ENCODE measurements around the gene SUMF2. TPM values are rescaled to one million over a fixed set of nuclear protein-coding genes. Genes with fewer than 3 reads are reported as not detected.
"Not testable (repeated sequence)": the region's sequence is repeated elsewhere in the genome, so short reads cannot be mapped to it uniquely, and the experiment has no call there.

Gene SUMF2
- total and polyA plus RNA-seq, 4 donors, result 92.1 to 147 (median 128) TPM

- TF ChIP-seq CTCF (IDR thresholded peaks at IDR 0.05; ENCODE audit: control extremely low read depth, extremely low read depth), result no peak
- no peak for DNase-seq
- no peaks in the 10 kb centered on the region for H3K4me1 ChIP-seq (ENCODE audit: control insufficient read depth in 5 of 5, insufficient read depth in 5 of 5, low read length in 5 of 5)
- H3K9ac ChIP-seq (ENCODE audit: insufficient read depth in 1 of 2, low read length in 2 of 2), result no peak overlapping the region
- WGBS, 2 donors, result 52 to 96% methylated on average over 1 to 2 of the region's 2 CpGs
- no peaks in the 10 kb centered on the region for H3K9me3 ChIP-seq (ENCODE audit: control insufficient read depth in 4 of 4, insufficient read depth in 3 of 4, low read length in 3 of 4)
- no peak for ATAC-seq (ENCODE audit: insufficient read depth, low FRiP score)
- no peak overlapping the region for H3K27ac ChIP-seq (ENCODE audit: low read depth in 1 of 2, low read length in 1 of 2)
- H3K4me3 ChIP-seq, result no peak overlapping the region
- H3K36me3 ChIP-seq (ENCODE audit: control insufficient read depth in 4 of 4, insufficient read depth in 4 of 4, low read length in 4 of 4), result peaks cover 0 to 6% (median 1%) of the 10 kb centered on the region in 4 donors
- no peaks in the 10 kb centered on the region for H3K27me3 ChIP-seq (ENCODE audit: control insufficient read depth in 3 of 3, insufficient read depth in 3 of 3, low read length in 2 of 3)
Measured at GRCh38 chr7:56026538-56026937, 37.5 kb upstream of the SUMF2 start.

GRCh38 chr7:56028942-56029630 lies 35.0 kb upstream of the SUMF2 start:
- H3K4me3 ChIP-seq, result no peak overlapping the region
- no peaks in the 10 kb centered on the region for H3K9me3 ChIP-seq (ENCODE audit: control insufficient read depth in 4 of 4, insufficient read depth in 3 of 4, low read length in 3 of 4)
- DNase-seq (no peak), ATAC-seq (ENCODE audit: insufficient read depth, low FRiP score) (no peak)
- no peaks in the 10 kb centered on the region for H3K4me1 ChIP-seq (ENCODE audit: control insufficient read depth in 5 of 5, insufficient read depth in 5 of 5, low read length in 5 of 5)
- TF ChIP-seq CTCF (IDR thresholded peaks at IDR 0.05; ENCODE audit: control extremely low read depth, extremely low read depth), result no peak
- H3K27ac ChIP-seq (ENCODE audit: low read depth in 1 of 2, low read length in 1 of 2), result no peak overlapping the region
- H3K36me3 ChIP-seq (ENCODE audit: control insufficient read depth in 4 of 4, insufficient read depth in 4 of 4, low read length in 4 of 4), result peaks cover 0 to 6% (median 1%) of the 10 kb centered on the region in 4 donors
- H3K27me3 ChIP-seq (ENCODE audit: control insufficient read depth in 3 of 3, insufficient read depth in 3 of 3, low read length in 2 of 3), result no peaks in the 10 kb centered on the region
- WGBS, 2 donors, result 90 to 91% methylated on average over 9 of the region's 9 CpGs
- H3K9ac ChIP-seq (ENCODE audit: insufficient read depth in 1 of 2, low read length in 2 of 2), result no peak overlapping the region

DNA sequence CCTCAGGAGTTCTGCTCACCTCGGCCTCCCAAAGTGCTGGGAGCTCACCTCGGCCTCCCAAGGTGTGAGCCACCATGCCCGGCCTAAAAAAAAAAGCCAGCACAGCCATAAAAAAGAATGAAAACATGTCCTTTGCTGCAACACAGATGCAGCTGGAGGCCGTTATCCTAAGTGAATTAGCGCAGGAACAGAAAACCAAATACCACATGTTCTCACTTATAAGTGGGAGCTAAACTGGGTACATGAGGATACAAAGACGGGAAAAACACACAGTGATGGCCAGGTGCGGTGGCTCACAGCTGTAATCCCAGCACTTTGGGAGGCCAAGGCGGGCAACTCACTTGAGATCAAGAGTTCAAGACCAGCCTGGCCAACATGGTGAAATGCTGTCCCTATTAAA lies 33.7 kb upstream of the SUMF2 start:
- Histone ChIP-seq H3K9me3 (ENCODE audit: control insufficient read depth in 4 of 4, insufficient read depth in 3 of 4, low read length in 3 of 4) (no peaks in the 10 kb centered on the region), H3K4me1 (ENCODE audit: control insufficient read depth in 5 of 5, insufficient read depth in 5 of 5, low read length in 5 of 5) (no peaks in the 10 kb centered on the region), H3K4me3 (no peak overlapping the region), H3K36me3 (ENCODE audit: control insufficient read depth in 4 of 4, insufficient read depth in 4 of 4, low read length in 4 of 4) (peaks cover 0 to 5% (median 1%) of the 10 kb centered on the region in 4 donors), H3K9ac (ENCODE audit: insufficient read depth in 1 of 2, low read length in 2 of 2) (no peak overlapping the region), H3K27me3 (ENCODE audit: control insufficient read depth in 3 of 3, insufficient read depth in 3 of 3, low read length in 2 of 3) (no peaks in the 10 kb centered on the region), H3K27ac (ENCODE audit: low read depth in 1 of 2, low read length in 1 of 2) (no peak overlapping the region)
- ATAC-seq (ENCODE audit: insufficient read depth, low FRiP score) (no peak), DNase-seq (no peak)
- no peak for TF ChIP-seq CTCF (IDR thresholded peaks at IDR 0.05; ENCODE audit: control extremely low read depth, extremely low read depth)
- 97 to 99% methylated on average over 8 of the region's 8 CpGs for WGBS, 2 donors

GRCh38 chr7:56031556-56031955 lies 32.5 kb upstream of the SUMF2 start:
- not testable (repeated sequence) for H3K4me1 ChIP-seq (ENCODE audit: control insufficient read depth in 5 of 5, insufficient read depth in 5 of 5, low read length in 5 of 5); H3K36me3 ChIP-seq (ENCODE audit: control insufficient read depth in 4 of 4, insufficient read depth in 4 of 4, low read length in 4 of 4); DNase-seq; ATAC-seq (ENCODE audit: insufficient read depth, low FRiP score); H3K4me3 ChIP-seq; H3K9me3 ChIP-seq (ENCODE audit: control insufficient read depth in 4 of 4, insufficient read depth in 3 of 4, low read length in 3 of 4); H3K27me3 ChIP-seq (ENCODE audit: control insufficient read depth in 3 of 3, insufficient read depth in 3 of 3, low read length in 2 of 3); H3K27ac ChIP-seq (ENCODE audit: low read depth in 1 of 2, low read length in 1 of 2); H3K9ac ChIP-seq (ENCODE audit: insufficient read depth in 1 of 2, low read length in 2 of 2)
- 77 to 80% methylated on average over 8 of the region's 8 CpGs for WGBS, 2 donors

DNA sequence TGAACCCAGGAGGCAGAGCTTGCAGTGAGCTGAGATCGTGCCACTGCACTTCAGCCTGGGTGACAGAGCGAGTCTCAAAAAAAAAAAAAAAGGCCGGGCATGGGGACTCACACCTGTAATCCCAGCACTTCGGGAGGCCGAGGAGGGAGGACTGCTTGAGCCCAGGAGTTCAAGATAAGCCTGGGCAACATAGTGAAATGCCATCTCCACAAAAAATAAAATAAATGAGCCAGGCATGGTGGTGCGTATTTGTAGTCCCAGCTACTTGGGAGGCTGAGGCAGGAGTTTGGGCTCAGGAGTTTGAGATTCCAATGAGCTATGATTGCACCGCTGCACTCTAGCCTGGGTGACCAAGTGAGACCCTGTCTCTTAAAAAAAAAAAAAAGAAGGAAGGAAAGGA lies 31.5 kb upstream of the SUMF2 start:
- not testable (repeated sequence) for ATAC-seq (ENCODE audit: insufficient read depth, low FRiP score); H3K9ac ChIP-seq (ENCODE audit: insufficient read depth in 1 of 2, low read length in 2 of 2); H3K4me3 ChIP-seq; H3K36me3 ChIP-seq (ENCODE audit: control insufficient read depth in 4 of 4, insufficient read depth in 4 of 4, low read length in 4 of 4); H3K27ac ChIP-seq (ENCODE audit: low read depth in 1 of 2, low read length in 1 of 2); H3K27me3 ChIP-seq (ENCODE audit: control insufficient read depth in 3 of 3, insufficient read depth in 3 of 3, low read length in 2 of 3); H3K9me3 ChIP-seq (ENCODE audit: control insufficient read depth in 4 of 4, insufficient read depth in 3 of 4, low read length in 3 of 4); DNase-seq; H3K4me1 ChIP-seq (ENCODE audit: control insufficient read depth in 5 of 5, insufficient read depth in 5 of 5, low read length in 5 of 5)
- 95 to 97% methylated on average over 7 of the region's 7 CpGs for WGBS, 2 donors

Data from lung (tissue), 12 donors.